Aortic smooth muscle cell (primary cell): Measurements from ENCODE around the gene AMELX. TPM values are rescaled to one million over a fixed set of nuclear protein-coding genes. Genes with fewer than 3 reads are reported as not detected.

Source experiments
- total RNA-seq: library from RNA; depleted of rRNA; stranded (reverse); fragments of >200 nt; gene quantifications from 2 replicates; pipeline ENCODE4 v1.2.3, GENCODE V29; 2014

AMELX gene
- total RNA-seq, result not detected in 2 replicates

DNA sequence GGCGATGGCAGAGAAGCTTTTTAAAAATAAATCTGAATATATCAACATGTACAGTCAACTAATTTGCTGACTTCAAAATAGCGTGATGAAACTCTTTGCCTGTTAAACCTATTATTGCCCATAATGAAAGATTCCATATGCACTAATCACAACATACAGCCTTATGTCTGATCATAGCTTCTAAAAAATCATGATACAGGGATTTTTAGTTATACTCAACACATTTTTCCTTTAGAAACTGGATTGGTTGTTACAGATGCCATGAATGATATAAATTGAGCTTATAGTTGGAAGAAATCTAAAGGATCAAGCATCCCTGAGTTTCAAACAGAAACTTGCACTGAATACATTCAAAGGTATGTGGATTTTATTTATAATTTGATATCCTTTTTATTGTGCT is at the start of gene AMELX:
Gene AMELX (plus strand): TSS at position 301 of the 400 bp plus-strand sequence. CDS start 1,376 bp downstream, outside the sequence.

Other genes with a start within 250 kb of the AMELX start
- gene HCCS, start 182.1 kb upstream of the AMELX start, total RNA-seq, result 21.3 and 23.3 TPM in 2 replicates